MM.1S (cell line): ENCODE data around the gene TSHZ2.

ENCODE experiments used
- EZH2 ChIP-seq: fragments of 300-600 bp; sonication (generic); optimal IDR thresholded peaks from 2 replicates; pipeline ENCODE3; 2017; ENCODE audit warnings: low read depth, mild to moderate bottlenecking, antibody characterized with exemption, low read length, mixed read lengths
- EZH2phosphoT487 ChIP-seq: fragments of 300-600 bp; sonication (generic); IDR thresholded peaks from 2 replicates; pipeline ENCODE4 v1.6.1; 2018; ENCODE audit warnings: antibody characterized with exemption, low read length
- TF ChIP-seq, protein P1 (sequence below): fragments of 300-600 bp; sonication (generic); IDR thresholded peaks from 2 replicates; pipeline ENCODE4 v1.5.1; 2016; ENCODE audit warnings: antibody characterized with exemption, low read length, mixed read lengths

DNA sequence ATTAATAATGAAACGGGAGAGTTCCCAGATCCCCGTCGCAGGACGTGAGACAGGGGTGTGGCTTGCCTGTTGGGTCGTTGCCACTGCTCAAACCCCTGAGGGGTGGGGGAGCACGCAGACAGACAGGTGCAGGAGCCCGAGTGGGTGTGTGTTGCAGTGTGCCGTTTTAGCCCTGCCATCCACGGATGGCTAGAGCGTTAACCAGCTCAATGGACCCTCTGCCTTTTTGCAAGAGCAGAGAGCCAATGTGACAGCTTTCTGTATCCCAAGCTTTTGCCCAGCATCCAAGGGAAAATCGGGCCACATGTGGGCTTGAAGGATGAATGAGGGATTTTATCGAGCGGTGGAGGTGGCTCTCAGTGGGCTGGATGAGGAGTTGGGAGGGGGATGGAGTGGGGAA lies 237.9 kb downstream of the TSHZ2 start:
- TF ChIP-seq, protein P1, sequence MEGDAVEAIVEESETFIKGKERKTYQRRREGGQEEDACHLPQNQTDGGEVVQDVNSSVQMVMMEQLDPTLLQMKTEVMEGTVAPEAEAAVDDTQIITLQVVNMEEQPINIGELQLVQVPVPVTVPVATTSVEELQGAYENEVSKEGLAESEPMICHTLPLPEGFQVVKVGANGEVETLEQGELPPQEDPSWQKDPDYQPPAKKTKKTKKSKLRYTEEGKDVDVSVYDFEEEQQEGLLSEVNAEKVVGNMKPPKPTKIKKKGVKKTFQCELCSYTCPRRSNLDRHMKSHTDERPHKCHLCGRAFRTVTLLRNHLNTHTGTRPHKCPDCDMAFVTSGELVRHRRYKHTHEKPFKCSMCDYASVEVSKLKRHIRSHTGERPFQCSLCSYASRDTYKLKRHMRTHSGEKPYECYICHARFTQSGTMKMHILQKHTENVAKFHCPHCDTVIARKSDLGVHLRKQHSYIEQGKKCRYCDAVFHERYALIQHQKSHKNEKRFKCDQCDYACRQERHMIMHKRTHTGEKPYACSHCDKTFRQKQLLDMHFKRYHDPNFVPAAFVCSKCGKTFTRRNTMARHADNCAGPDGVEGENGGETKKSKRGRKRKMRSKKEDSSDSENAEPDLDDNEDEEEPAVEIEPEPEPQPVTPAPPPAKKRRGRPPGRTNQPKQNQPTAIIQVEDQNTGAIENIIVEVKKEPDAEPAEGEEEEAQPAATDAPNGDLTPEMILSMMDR = no peak
- TF ChIP-seq EZH2phosphoT487 (no peak), EZH2 (no peak)
